HEK293 (cell line): Measurements from ENCODE around the gene PAQR9.
A peak's percentile ranks its signal among the peaks of the same experiment; 100 is the strongest.

ENCODE experiments used
- CTCF ChIA-PET: fragments of 350-600 bp; formaldehyde crosslinking; extraction: SDS; loops from one replicate; lab custom pipeline; 2021; ENCODE audit warnings: antibody characterized with exemption; lab: Yijun Ruan, JAX
- POLR2A ChIA-PET: fragments of 300-600 bp; formaldehyde crosslinking; extraction: SDS; loops from one replicate; lab custom pipeline; 2020; ENCODE audit warnings: antibody characterized with exemption, inconsistent platforms; lab: Yijun Ruan, JAX
- H3K27ac ChIP-seq: fragments of 200-500 bp; sonication (Bioruptor generic); 2 replicates; pipeline ENCODE4 v1.5.1; 2014; ENCODE audit warnings: low read depth, low read length, control low read depth, inconsistent platforms; ENCODE audit errors: extremely low read depth
- H3K36me3 ChIP-seq, 2 experiments: fragments of 200-500 bp in 1 of 2; sonication (Bioruptor generic) in 1 of 2; 1 replicate in 1 of 2; 2 replicates in 1 of 2; pipeline ENCODE4 v1.5.1; 2014 to 2017; ENCODE audit warnings: inconsistent platforms in 2 of 2, low read length in 2 of 2; ENCODE audit not compliant: control insufficient read depth in 2 of 2, insufficient read depth in 1 of 2
- H3K4me1 ChIP-seq: fragments of 200-500 bp; sonication (Bioruptor generic); 2 replicates; pipeline ENCODE4 v1.5.1; 2014; ENCODE audit warnings: mild to moderate bottlenecking, low read length, inconsistent platforms; ENCODE audit not compliant: control insufficient read depth, insufficient read depth
- H3K4me3 ChIP-seq: 2 replicates; pipeline ENCODE4 v1.5.1; 2011; ENCODE audit warnings: low read depth, mild to moderate bottlenecking, control low read depth, low read length, moderate library complexity
- H3K9me3 ChIP-seq: fragments of 200-500 bp; sonication (Bioruptor generic); 2 replicates; pipeline ENCODE4 v1.5.1; 2014; ENCODE audit warnings: low read depth, low read length, inconsistent platforms; ENCODE audit not compliant: control insufficient read depth, insufficient read depth
- ATF2 ChIP-seq: fragments of 450-650 bp; formaldehyde crosslinking; IDR thresholded peaks from 2 replicates; pipeline ENCODE4 v1.5.1; 2016; ENCODE audit warnings: missing biosample characterization, missing genetic modification characterization, low read depth
- GLIS2 ChIP-seq: fragments of 450-650 bp; formaldehyde crosslinking; IDR thresholded peaks from 2 replicates; pipeline ENCODE4 v1.5.1; 2016; ENCODE audit warnings: missing biosample characterization, missing genetic modification characterization
- MYNN ChIP-seq: fragments of 450-650 bp; formaldehyde crosslinking; IDR thresholded peaks from 2 replicates; pipeline ENCODE4 v1.5.1; 2016; ENCODE audit warnings: missing biosample characterization, missing genetic modification characterization, borderline replicate concordance
- REPIN1 ChIP-seq: fragments of 450-650 bp; formaldehyde crosslinking; IDR thresholded peaks from 2 replicates; pipeline ENCODE4 v1.5.1; 2017; ENCODE audit warnings: missing biosample characterization, missing genetic modification characterization, low read depth
- ZBTB11 ChIP-seq: fragments of 450-650 bp; formaldehyde crosslinking; conservative IDR thresholded peaks from 2 replicates; pipeline ENCODE4 v1.5.1; 2016; ENCODE audit warnings: low read depth, missing biosample characterization, missing genetic modification characterization
- ZBTB21 ChIP-seq: fragments of 450-650 bp; formaldehyde crosslinking; IDR thresholded peaks from 2 replicates; pipeline ENCODE4 v1.5.1; 2017; ENCODE audit warnings: missing biosample characterization, missing genetic modification characterization
- ZBTB44 ChIP-seq: fragments of 450-650 bp; IDR thresholded peaks from 2 replicates; pipeline ENCODE4 v1.5.1; 2018; ENCODE audit warnings: missing biosample characterization, mild to moderate bottlenecking, missing genetic modification characterization
- ZNF148 ChIP-seq: fragments of 450-650 bp; formaldehyde crosslinking; IDR thresholded peaks from 2 replicates; pipeline ENCODE4 v1.5.0; 2017; ENCODE audit warnings: missing biosample characterization, missing genetic modification characterization, borderline replicate concordance
- ZNF174 ChIP-seq: fragments of 450-650 bp; formaldehyde crosslinking; IDR thresholded peaks from 2 replicates; pipeline ENCODE4 v1.5.0; 2017; ENCODE audit warnings: missing biosample characterization, mild to moderate bottlenecking, missing genetic modification characterization
- ZNF311 ChIP-seq: fragments of 450-650 bp; formaldehyde crosslinking; IDR thresholded peaks from 2 replicates; pipeline ENCODE4 v1.5.1; 2017; ENCODE audit warnings: missing biosample characterization, missing genetic modification characterization, borderline replicate concordance
- ZNF510 ChIP-seq: fragments of 450-650 bp; formaldehyde crosslinking; IDR thresholded peaks from 2 replicates; pipeline ENCODE4 v1.5.1; 2018; ENCODE audit warnings: mild to moderate bottlenecking, missing genetic modification characterization, missing biosample characterization; ENCODE audit not compliant: insufficient replicate concordance
- ZNF629 ChIP-seq: fragments of 450-650 bp; formaldehyde crosslinking; IDR thresholded peaks from 2 replicates; pipeline ENCODE4 v1.5.1; 2017; ENCODE audit warnings: missing biosample characterization, missing genetic modification characterization
- ZNF76 ChIP-seq: fragments of 450-650 bp; formaldehyde crosslinking; IDR thresholded peaks from 2 replicates; pipeline ENCODE4; 2016; ENCODE audit warnings: low read depth, missing biosample characterization, missing genetic modification characterization, borderline replicate concordance
- ZNF792 ChIP-seq: fragments of 450-650 bp; formaldehyde crosslinking; IDR thresholded peaks from 2 replicates; pipeline ENCODE4 v1.5.1; 2016; ENCODE audit warnings: missing biosample characterization, missing genetic modification characterization

The PAQR9 gene

GRCh38 chr3:142941373-142942123 lies 21.9 kb downstream of the PAQR9 start:
- Histone ChIP-seq H3K4me3 (no peak overlapping the region), H3K36me3 (no peaks in the 10 kb centered on the region), H3K4me1 (0 out of 2 replicates have a peak, but pooled peaks cover 2% of the 10 kb centered on the region), H3K27ac (no peak overlapping the region), H3K9me3 (no peaks in the 10 kb centered on the region)
- POLR2A ChIA-PET, result no interaction called here
- no peak for TF ChIP-seq GLIS2 (tag by site-specific recombination)
- no peak for TF ChIP-seq ZBTB11
- TF ChIP-seq ZNF311 (tag by site-specific recombination), result no peak
- no peak for TF ChIP-seq ZNF174
- TF ChIP-seq ZBTB44 (tag by site-specific recombination), result no peak
- no peak for TF ChIP-seq ZNF792 (tag by site-specific recombination)
- CTCF ChIA-PET, result interaction anchor here (1.6 kb wide), 1 partner anchor 113 kb away, joined by 5 read pairs; no protein-coding TSS in a partner anchor

GRCh38 chr3:142940472-142940871 lies 23.0 kb downstream of the PAQR9 start:
- no peak for TF ChIP-seq REPIN1 (tag by site-specific recombination)
- TF ChIP-seq MYNN, result no peak
- TF ChIP-seq ATF2 (tag by site-specific recombination), result peak; percentile 80
- TF ChIP-seq ZNF148 (tag by site-specific recombination), result no peak
- TF ChIP-seq ZNF76, result no peak
- peak; percentile 60 for TF ChIP-seq ZNF629 (tag by site-specific recombination)
- peak; percentile 52; the same call in 1 of the 2 replicates for TF ChIP-seq ZBTB21 (tag by site-specific recombination)
- no peak for TF ChIP-seq ZNF510 (tag by site-specific recombination)
- ChIA-PET POLR2A (no interaction called here), CTCF (interaction anchor here (0.6 to 1.7 kb wide), 4 partner anchors 9 to 130 kb away, joined by 3 to 10 read pairs (median 4); no protein-coding TSS in a partner anchor)
- Histone ChIP-seq H3K4me3 (no peak overlapping the region), H3K36me3 (no peaks in the 10 kb centered on the region), H3K9me3 (no peaks in the 10 kb centered on the region), H3K4me1 (0 out of 2 replicates have a peak, but pooled peaks cover 2% of the 10 kb centered on the region), H3K27ac (no peak overlapping the region)
